Fibroblast of skin of right quadriceps (primary cell): ENCODE measurements around the gene RIOK2.
"Not testable (repeated sequence)": the region's sequence is repeated elsewhere in the genome, so short reads cannot be mapped to it uniquely, and the experiment has no call there.

ENCODE experiments used
- DNase-seq: peaks from one replicate; pipeline ENCODE4 v3.0.0-alpha.2; 2013

The RIOK2 gene

GRCh38 chr5:97165726-97166125 is 17.3 kb downstream of the RIOK2 start:
- DNase-seq, result no peak

- DNase-seq, result no peak
Measured at GRCh38 chr5:97164846-97165245, 18.2 kb downstream of the RIOK2 start.

GRCh38 chr5:97163790-97164285 is 19.2 kb downstream of the RIOK2 start:
- no peak for DNase-seq

GRCh38 chr5:97163360-97163764 is 19.7 kb downstream of the RIOK2 start:
- no peak for DNase-seq

GRCh38 chr5:97162045-97162444 is 21.0 kb downstream of the RIOK2 start:
- peak; percentile 68 for DNase-seq

GRCh38 chr5:97157689-97158088 is 25.4 kb downstream of the RIOK2 start:
- no peak for DNase-seq

- no peak for DNase-seq
Measured at GRCh38 chr5:97151370-97151769, 31.7 kb downstream of the RIOK2 start.

- DNase-seq, result no peak
Measured at GRCh38 chr5:97150401-97150800, 32.6 kb downstream of the RIOK2 start.

GRCh38 chr5:97149709-97150108 is 33.3 kb downstream of the RIOK2 start:
- no peak for DNase-seq

- DNase-seq, result no peak
Measured at GRCh38 chr5:97148288-97148687, 34.8 kb downstream of the RIOK2 start.

- DNase-seq, result no peak
Measured at GRCh38 chr5:97143704-97144103, 39.3 kb downstream of the RIOK2 start.

GRCh38 chr5:97142521-97143254 is 40.4 kb downstream of the RIOK2 start, which contains the start of gene LIX1:
TSS of gene LIX1 (minus strand) at chr5:97142611. CDS start at chr5:97142576, 35 bp downstream.
- peak; percentile 45 for DNase-seq

- DNase-seq, result no peak
Measured at GRCh38 chr5:97141539-97141938, 41.5 kb downstream of the RIOK2 start.

GRCh38 chr5:97141031-97141430 is 42.0 kb downstream of the RIOK2 start:
- DNase-seq, result no peak

GRCh38 chr5:97140250-97140649 is 42.8 kb downstream of the RIOK2 start:
- DNase-seq, result not testable (repeated sequence)

- DNase-seq, result no peak
Measured at GRCh38 chr5:97136475-97136874, 46.6 kb downstream of the RIOK2 start.

GRCh38 chr5:97135868-97136267 is 47.2 kb downstream of the RIOK2 start:
- no peak for DNase-seq

- DNase-seq, result no peak
Measured at GRCh38 chr5:97134634-97135033, 48.4 kb downstream of the RIOK2 start.

- no peak for DNase-seq
Measured at GRCh38 chr5:97133101-97133500, 49.9 kb downstream of the RIOK2 start.

GRCh38 chr5:97131921-97132320 is 51.1 kb downstream of the RIOK2 start:
- DNase-seq, result no peak

GRCh38 chr5:97131139-97131710 is 51.8 kb downstream of the RIOK2 start:
- DNase-seq, result peak; percentile 28

GRCh38 chr5:97127727-97128126 is 55.3 kb downstream of the RIOK2 start:
- DNase-seq, result no peak

GRCh38 chr5:97125125-97125683 is 57.8 kb downstream of the RIOK2 start:
- DNase-seq, result no peak

- no peak for DNase-seq
Measured at GRCh38 chr5:97124335-97124734, 58.7 kb downstream of the RIOK2 start.
